H1 (cell line): ENCODE results near the gene HSD17B1. TPM values are rescaled to one million over a fixed set of nuclear protein-coding genes. Genes with fewer than 3 reads are reported as not detected.

ENCODE experiments used
- ATF2 ChIP-seq: IDR thresholded peaks from 2 replicates; pipeline ENCODE4 v1.6.1; 2012; ENCODE audit warnings: low read length, inconsistent platforms
- BRCA1 ChIP-seq: IDR thresholded peaks from 2 replicates; pipeline ENCODE4 v1.6.1; 2012; ENCODE audit warnings: low read depth, low read length, improper control_type of control experiment
- CHD1 ChIP-seq: IDR thresholded peaks from 2 replicates; pipeline ENCODE4 v1.6.1; 2012; ENCODE audit warnings: low read depth, low read length, improper control_type of control experiment
- CREB1 ChIP-seq: IDR thresholded peaks from 2 replicates; pipeline ENCODE4 v1.6.1; 2012; ENCODE audit warnings: inconsistent platforms
- CTBP2 ChIP-seq: IDR thresholded peaks from 2 replicates; pipeline ENCODE4 v1.7.0; 2011; ENCODE audit warnings: borderline replicate concordance, mild to moderate bottlenecking, moderate library complexity, mixed read lengths, low read length; ENCODE audit not compliant: insufficient read depth, insufficient read length
- CTCF ChIP-seq, 3 experiments: IDR thresholded peaks; 1 replicate in 2 of 3; 2 replicates in 1 of 3; pipeline versions ENCODE4 v1.5.1 to v1.6.1; 2011; ENCODE audit warnings: low read length in 3 of 3, mild to moderate bottlenecking in 3 of 3, inconsistent platforms in 2 of 3, low read depth in 1 of 3, moderate library complexity in 1 of 3; ENCODE audit not compliant: insufficient read depth in 1 of 3; ENCODE audit errors: control extremely low read depth in 1 of 3
- E2F6 ChIP-seq: IDR thresholded peaks from 2 replicates; pipeline ENCODE4 v1.6.1; 2012; ENCODE audit warnings: inconsistent platforms
- EP300 ChIP-seq, 2 experiments: IDR thresholded peaks; 1 replicate in 1 of 2; 2 replicates in 1 of 2; pipeline ENCODE4 v1.6.1; 2011 to 2012; ENCODE audit warnings: low read depth in 2 of 2, low read length in 2 of 2, mild to moderate bottlenecking in 2 of 2, borderline replicate concordance in 1 of 2, inconsistent platforms in 1 of 2, moderate library complexity in 1 of 2
- MAFK ChIP-seq: IDR thresholded peaks from 2 replicates; pipeline ENCODE4 v1.6.1; 2012; ENCODE audit warnings: low read depth, mild to moderate bottlenecking, improper control_type of control experiment, low read length
- RAD21 ChIP-seq, 2 experiments: IDR thresholded peaks in 1 of 2; conservative IDR thresholded peaks in 1 of 2; 2 replicates each; pipeline ENCODE4 v1.6.1; 2011; ENCODE audit warnings: low read depth in 2 of 2, low read length in 2 of 2, improper control_type of control experiment in 1 of 2, inconsistent platforms in 1 of 2, mild to moderate bottlenecking in 1 of 2, moderate library complexity in 1 of 2
- RNF2 ChIP-seq: fragments of 200-900, 300-1000 bp; sonication (generic); IDR thresholded peaks from 2 replicates; pipeline ENCODE4 v1.7.1; 2016; ENCODE audit warnings: borderline replicate concordance, low read depth, mild to moderate bottlenecking, antibody characterized with exemption, low read length; ENCODE audit not compliant: poor library complexity, severe bottlenecking; ENCODE audit errors: missing control alignments
- SAP30 ChIP-seq: fragments of 300-600 bp; sonication (generic); IDR thresholded peaks from 2 replicates; pipeline ENCODE4 v1.7.1; 2012; ENCODE audit warnings: low read length, moderate library complexity, mild to moderate bottlenecking, inconsistent platforms; ENCODE audit not compliant: insufficient read depth, insufficient replicate concordance
- SIN3A ChIP-seq, 2 experiments: IDR thresholded peaks in 1 of 2; conservative IDR thresholded peaks in 1 of 2; 2 replicates each; pipeline ENCODE4 v1.6.1; 2011 to 2012; ENCODE audit warnings: low read length in 2 of 2, improper control_type of control experiment in 1 of 2, low read depth in 1 of 2, mild to moderate bottlenecking in 1 of 2
- SP4 ChIP-seq: IDR thresholded peaks from 2 replicates; pipeline ENCODE4 v1.6.1; 2012; ENCODE audit warnings: low read length, inconsistent platforms
- SRF ChIP-seq: IDR thresholded peaks from 2 replicates; pipeline ENCODE4 v1.6.1; 2011; ENCODE audit warnings: mild to moderate bottlenecking, low read depth, low read length, moderate library complexity
- TBP ChIP-seq: IDR thresholded peaks from 2 replicates; pipeline ENCODE4 v1.6.1; 2011; ENCODE audit warnings: low read depth, low read length, improper control_type of control experiment
- ZNF274 ChIP-seq: IDR thresholded peaks from 2 replicates; pipeline ENCODE4 v1.7.0; 2012; ENCODE audit warnings: low read length, borderline replicate concordance; ENCODE audit errors: extremely low read depth
- polyA plus RNA-seq, 7 experiments: library from polyadenylated mRNA; depleted of rRNA in 3 of 7; stranded (reverse) in 5 of 7; unstranded in 2 of 7; fragments of >200 nt in 5 of 7; fragments of 200-250 nt in 2 of 7; gene quantifications; 1 replicate in 5 of 7; 2 replicates in 1 of 7; 4 replicates in 1 of 7; pipeline versions ENCODE4 v1.2.1 to v1.2.3, GENCODE V29; 2011 to 2013; ENCODE audit warnings: missing spikeins in 2 of 7, mixed read lengths in 2 of 7
- total RNA-seq: library from RNA; stranded (reverse); fragmentation: NEBNext Ultra II Directional; extraction: Animal tissue kit (Norgen Biotek cat#: 25700); gene quantifications from 2 replicates; pipeline ENCODE4 v1.2.1, GENCODE V29; 2021

HSD17B1 gene
- total and polyA plus RNA-seq, 2 of the 8 experiments (the other 6 are each of a cell fraction or from before 2014, with no cell fraction given): 0.88 to 1.0 TPM

DNA sequence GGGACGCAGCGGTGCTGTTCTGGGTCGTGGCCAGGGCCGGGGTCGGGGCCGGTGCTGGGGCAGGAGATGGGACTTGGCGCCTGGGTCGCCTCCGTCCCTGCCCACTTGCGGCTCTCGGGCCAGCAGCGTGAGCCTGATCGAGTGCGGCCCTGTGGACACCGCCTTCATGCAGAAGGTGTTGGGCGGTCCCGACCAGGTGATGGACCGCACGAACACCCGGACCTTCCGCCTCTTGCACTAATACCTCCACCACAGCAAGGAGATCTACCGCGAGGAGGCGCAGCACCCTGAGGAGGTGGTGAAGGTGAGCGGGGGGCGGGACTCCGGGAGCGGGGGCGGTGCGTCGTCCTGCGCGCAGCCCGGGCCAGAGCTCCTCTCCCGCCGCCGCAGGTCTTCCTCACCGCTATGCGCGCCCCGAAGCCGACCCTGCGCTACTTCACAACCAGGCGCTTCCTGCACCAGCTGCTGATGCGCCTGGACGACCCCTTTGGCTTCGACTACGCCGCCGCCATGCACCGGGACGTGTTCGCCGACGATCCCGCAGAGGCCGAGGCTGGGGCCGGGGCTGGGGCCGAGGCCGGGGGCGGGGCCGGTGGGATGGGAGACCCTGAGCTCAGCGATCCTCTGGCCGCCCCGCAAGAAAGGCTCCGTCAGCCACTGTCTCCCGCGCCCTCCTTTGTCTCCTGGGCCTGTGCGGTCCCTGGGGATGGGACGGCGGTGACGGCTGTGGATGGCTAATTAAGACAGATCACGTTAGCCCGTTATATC lies 4.5 kb upstream of the HSD17B1 start (continued):
- TF ChIP-seq ATF2 (no peak), SAP30 (no peak), ZNF274 (no peak), CTBP2 (no peak), RAD21 (IDR thresholded peaks at IDR 0.05 in 1 of 2, conservative IDR thresholded peaks at IDR 0.05 in 1 of 2; ENCODE audit: low read depth in 2 of 2, low read length in 2 of 2) (peak; percentile 36 to 48), MAFK (no peak), CTCF (IDR thresholded peaks at IDR 0.05; ENCODE audit: control extremely low read depth in 1 of 3, insufficient read depth in 1 of 3, low read depth in 1 of 3, low read length in 3 of 3) (peak; percentile 75 to 89 (median 77)), CREB1 (peak; percentile 63), E2F6 (peak; percentile 65; the same call in 1 of the 2 replicates), SRF (no peak), CHD1 (no peak), SP4 (no peak), SIN3A (conservative IDR thresholded peaks at IDR 0.05 in 1 of 2, IDR thresholded peaks at IDR 0.05 in 1 of 2; ENCODE audit: low read depth in 1 of 2, low read length in 2 of 2) (peak in 1 of 2 experiments; percentile 56; a peak in 1 of 4 replicates), BRCA1 (no peak), TBP (no peak), EP300 (IDR thresholded peaks at IDR 0.05; ENCODE audit: borderline replicate concordance in 1 of 2, low read depth in 2 of 2, low read length in 2 of 2) (no peak), RNF2 (no peak)
